Testis (tissue), 3 donors: Measurements from ENCODE around the gene SOX6. TPM values are rescaled to one million over a fixed set of nuclear protein-coding genes. Genes with fewer than 3 reads are reported as not detected.

Experiments used
- DNase-seq: peaks from one replicate; pipeline ENCODE4 v3.0.0-alpha.2; 2019
- H3K27ac ChIP-seq, 2 donors: fragments of 200-600 bp; sonication (generic); one replicate each; pipeline ENCODE4 v1.5.1; 2019
- H3K27me3 ChIP-seq: fragments of 200-600 bp; sonication (generic); one replicate; pipeline ENCODE4 v1.5.1; 2019
- H3K36me3 ChIP-seq: fragments of 200-600 bp; sonication (generic); one replicate; pipeline ENCODE4 v1.5.1; 2017; ENCODE audit warnings: low read depth; ENCODE audit errors: missing control alignments
- H3K4me1 ChIP-seq: fragments of 200-600 bp; sonication (generic); one replicate; pipeline ENCODE4 v1.5.1; 2019
- H3K4me3 ChIP-seq, 2 donors: fragments of 200-600 bp; sonication (generic); one replicate each; pipeline ENCODE4 v1.5.1; 2017 to 2019
- H3K9me3 ChIP-seq: fragments of 200-600 bp; sonication (generic); one replicate; pipeline ENCODE4 v1.5.1; 2017
- POLR2A ChIP-seq: fragments of 450-650 bp; IDR thresholded peaks from one replicate; pipeline ENCODE4 v1.6.1; 2017; ENCODE audit warnings: antibody characterized with exemption, mild to moderate bottlenecking, moderate library complexity
- WGBS, 2 donors: methylation state at CpG; one replicate each; pipeline ENCODE4 v1.1.5; 2018; 5-methylcytosine and 5-hydroxymethylcytosine counted together
- intact Hi-C: fragments of 100-400 bp; cut with DNase I; formaldehyde crosslinking; loops from one replicate; pipeline ENCODE4 v1.15.1; 2023; ENCODE audit warnings: low total_unique reads
- polyA plus RNA-seq: library from polyadenylated mRNA; stranded (reverse); fragments of 350-450 nt; fragmentation: Illumina TruSeq; extraction: RNeasy Lipid Tissue Mini Kit (QIAGEN cat#74804); gene quantifications from one replicate; pipeline ENCODE4 v1.2.3, GENCODE V29; 2014; ENCODE audit warnings: low read depth, low replicate concordance; ENCODE audit not compliant: insufficient read depth
- total RNA-seq, 2 donors: library from RNA; depleted of rRNA; stranded (reverse); fragments of >200 nt; gene quantifications; one replicate each; pipeline ENCODE4 v1.2.3, GENCODE V29; 2016
- TF ChIP-seq, protein P1 (sequence below), 3 experiments: fragments of 450-650 bp in 2 of 3; fragments of 200-600 bp in 1 of 3; sonication (generic) in 1 of 3; IDR thresholded peaks; one replicate each; pipeline ENCODE4 v1.5.1; 2016 to 2019; ENCODE audit warnings: antibody characterized with exemption in 3 of 3, mild to moderate bottlenecking in 2 of 3, moderate library complexity in 1 of 3

SOX6 gene
- total and polyA plus RNA-seq, 3 donors from 2014 or later = 39.6 to 74.0 (median 52.3) TPM

DNA sequence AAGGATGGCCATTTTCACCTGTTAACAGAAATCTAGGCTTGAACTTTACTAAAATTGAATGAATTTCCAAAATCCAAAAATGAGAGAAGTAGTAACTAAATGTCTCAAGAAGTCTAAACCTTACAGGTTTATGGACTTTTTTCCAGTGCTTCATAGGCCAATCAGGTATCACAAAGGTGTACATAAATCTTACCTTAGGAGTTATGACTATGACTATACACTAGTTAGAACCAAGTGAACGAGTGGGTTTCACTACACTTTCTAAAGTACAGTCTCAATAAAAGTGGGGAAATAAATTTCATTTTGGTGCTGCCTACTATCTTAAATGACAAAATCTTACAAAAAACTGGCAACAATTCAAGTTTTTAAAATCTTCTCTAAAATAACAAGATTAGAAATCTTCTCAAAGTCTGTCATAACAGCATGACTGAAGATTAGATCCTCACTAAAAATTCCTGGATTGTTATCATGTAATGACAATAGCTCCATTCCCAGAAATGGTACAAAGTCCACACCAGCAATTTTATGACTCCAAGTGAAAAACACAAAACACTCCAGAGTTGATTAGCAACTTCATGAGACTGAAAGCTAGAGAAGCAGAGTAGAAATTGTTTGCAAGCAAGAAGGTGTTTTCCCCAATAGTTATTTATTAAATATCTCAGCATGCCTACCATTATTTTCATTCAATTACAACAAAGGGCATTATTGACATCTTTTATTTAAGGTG, 20.9 kb downstream of the SOX6 start:
- Histone ChIP-seq H3K4me1 (no peaks in the 10 kb centered on the region), H3K36me3 (no peaks in the 10 kb centered on the region), H3K9me3 (no peaks in the 10 kb centered on the region), H3K27ac (no peak overlapping the region), H3K4me3 (no peak overlapping the region), H3K27me3 (no peaks in the 10 kb centered on the region)
- no peak for DNase-seq
- WGBS, 2 donors = 86 to 90% methylated on average over 1 of the region's 1 CpG
- intact Hi-C loops = no loop called here
- TF ChIP-seq, protein P1, sequence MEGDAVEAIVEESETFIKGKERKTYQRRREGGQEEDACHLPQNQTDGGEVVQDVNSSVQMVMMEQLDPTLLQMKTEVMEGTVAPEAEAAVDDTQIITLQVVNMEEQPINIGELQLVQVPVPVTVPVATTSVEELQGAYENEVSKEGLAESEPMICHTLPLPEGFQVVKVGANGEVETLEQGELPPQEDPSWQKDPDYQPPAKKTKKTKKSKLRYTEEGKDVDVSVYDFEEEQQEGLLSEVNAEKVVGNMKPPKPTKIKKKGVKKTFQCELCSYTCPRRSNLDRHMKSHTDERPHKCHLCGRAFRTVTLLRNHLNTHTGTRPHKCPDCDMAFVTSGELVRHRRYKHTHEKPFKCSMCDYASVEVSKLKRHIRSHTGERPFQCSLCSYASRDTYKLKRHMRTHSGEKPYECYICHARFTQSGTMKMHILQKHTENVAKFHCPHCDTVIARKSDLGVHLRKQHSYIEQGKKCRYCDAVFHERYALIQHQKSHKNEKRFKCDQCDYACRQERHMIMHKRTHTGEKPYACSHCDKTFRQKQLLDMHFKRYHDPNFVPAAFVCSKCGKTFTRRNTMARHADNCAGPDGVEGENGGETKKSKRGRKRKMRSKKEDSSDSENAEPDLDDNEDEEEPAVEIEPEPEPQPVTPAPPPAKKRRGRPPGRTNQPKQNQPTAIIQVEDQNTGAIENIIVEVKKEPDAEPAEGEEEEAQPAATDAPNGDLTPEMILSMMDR (IDR thresholded peaks at IDR 0.05) = no peak
- no peak for TF ChIP-seq POLR2A

DNA sequence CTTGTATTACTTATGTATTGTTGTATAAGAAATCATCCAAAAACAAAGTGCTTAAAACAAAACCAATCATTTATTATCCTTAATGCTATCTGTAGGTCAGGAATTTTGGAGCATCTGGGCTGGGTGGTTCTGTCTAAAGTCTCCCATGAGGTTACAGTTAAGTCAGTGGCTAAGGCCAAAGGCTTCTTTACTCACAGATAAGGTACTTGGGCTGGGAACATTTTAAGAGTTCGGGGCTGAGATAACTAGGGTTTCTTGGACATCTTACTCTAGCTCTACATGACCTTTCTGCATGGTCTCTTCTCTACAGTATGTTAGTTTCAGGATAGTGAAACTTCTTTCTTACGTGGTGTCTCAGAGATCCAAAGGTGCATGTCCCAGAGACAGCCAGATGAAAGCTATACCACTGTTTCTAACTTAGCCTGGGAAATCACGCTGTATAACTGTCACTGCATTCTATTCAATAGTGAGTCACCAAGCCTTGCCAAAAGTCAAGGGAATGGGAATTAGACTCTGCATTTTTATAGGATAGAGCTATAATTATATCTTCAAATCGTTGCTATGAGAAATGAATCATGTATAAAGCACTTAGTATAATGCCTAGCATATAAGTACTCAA, 29.6 kb downstream of the SOX6 start:
- no peaks in the 10 kb centered on the region for H3K36me3 ChIP-seq

DNA sequence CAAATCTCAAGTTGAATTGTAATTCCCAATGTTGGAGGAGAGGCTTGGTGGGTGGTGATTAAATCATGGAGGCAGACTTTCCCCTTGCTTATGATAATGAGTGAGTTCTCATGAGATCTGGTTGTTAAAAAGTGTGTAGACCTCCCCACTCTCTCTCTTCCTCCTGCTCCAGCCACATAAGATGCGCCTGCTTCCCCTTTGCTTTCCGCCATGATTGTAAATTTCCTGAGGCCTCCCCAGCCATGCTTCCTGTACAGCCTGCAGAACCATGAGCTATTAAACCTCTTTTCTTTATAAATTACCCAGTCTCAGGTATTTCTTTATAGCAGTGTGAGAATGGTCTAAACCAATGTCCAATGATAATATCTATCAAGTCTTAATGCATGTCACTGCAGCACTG, 34.2 kb downstream of the SOX6 start:
- intact Hi-C loops = no loop called here
- TF ChIP-seq, protein P1 (IDR thresholded peaks at IDR 0.05) = no peak
- no peak for TF ChIP-seq POLR2A
- no peaks in the 10 kb centered on the region for H3K27me3 ChIP-seq
- H3K9me3 ChIP-seq = no peaks in the 10 kb centered on the region
- no peak overlapping the region for H3K4me3 ChIP-seq
- DNase-seq = no peak
- no peaks in the 10 kb centered on the region for H3K36me3 ChIP-seq
- no peak overlapping the region for H3K27ac ChIP-seq
- no peaks in the 10 kb centered on the region for H3K4me1 ChIP-seq
- 91 to 95% methylated on average over 2 of the region's 2 CpGs for WGBS, 2 donors

More for the DNA sequence above, 29.6 kb downstream of the SOX6 start:
- DNase-seq = no peak
- Histone ChIP-seq H3K4me1 (no peaks in the 10 kb centered on the region), H3K4me3 (no peak overlapping the region), H3K27ac (no peak overlapping the region), H3K27me3 (no peaks in the 10 kb centered on the region), H3K9me3 (no peaks in the 10 kb centered on the region)
- intact Hi-C loops = no loop called here
- TF ChIP-seq, protein P1 (IDR thresholded peaks at IDR 0.05) = no peak
- TF ChIP-seq POLR2A = no peak
- WGBS, 2 donors = 75 to 76% methylated on average over 4 of the region's 4 CpGs

DNA sequence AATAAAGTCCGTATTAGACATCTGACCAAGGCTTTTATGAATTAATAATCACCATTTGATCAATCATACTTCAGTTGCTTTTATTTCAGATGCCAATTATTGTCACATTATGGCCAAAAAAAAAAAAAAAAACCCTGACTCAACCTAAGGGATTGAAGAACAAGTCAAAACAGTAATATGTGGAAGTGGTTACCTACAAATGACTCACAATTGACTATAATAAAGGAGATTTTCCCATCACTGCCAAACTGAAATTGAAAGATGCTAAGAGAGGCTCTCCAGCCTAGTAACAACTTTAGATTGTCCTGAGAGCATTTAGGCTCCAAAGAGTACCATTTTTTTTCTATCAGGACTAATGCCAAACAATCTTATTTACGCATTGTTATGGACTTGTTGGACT, 35.2 kb downstream of the SOX6 start:
- 88 to 89% methylated on average over 2 of the region's 2 CpGs for WGBS, 2 donors
- DNase-seq = no peak
- H3K36me3 ChIP-seq = no peaks in the 10 kb centered on the region
- no peak overlapping the region for H3K27ac ChIP-seq
- H3K4me1 ChIP-seq = no peaks in the 10 kb centered on the region
- intact Hi-C loops = no loop called here
- no peak for TF ChIP-seq POLR2A
- TF ChIP-seq, protein P1 (IDR thresholded peaks at IDR 0.05) = no peak
- no peak overlapping the region for H3K4me3 ChIP-seq
- H3K9me3 ChIP-seq = no peaks in the 10 kb centered on the region
- H3K27me3 ChIP-seq = no peaks in the 10 kb centered on the region

DNA sequence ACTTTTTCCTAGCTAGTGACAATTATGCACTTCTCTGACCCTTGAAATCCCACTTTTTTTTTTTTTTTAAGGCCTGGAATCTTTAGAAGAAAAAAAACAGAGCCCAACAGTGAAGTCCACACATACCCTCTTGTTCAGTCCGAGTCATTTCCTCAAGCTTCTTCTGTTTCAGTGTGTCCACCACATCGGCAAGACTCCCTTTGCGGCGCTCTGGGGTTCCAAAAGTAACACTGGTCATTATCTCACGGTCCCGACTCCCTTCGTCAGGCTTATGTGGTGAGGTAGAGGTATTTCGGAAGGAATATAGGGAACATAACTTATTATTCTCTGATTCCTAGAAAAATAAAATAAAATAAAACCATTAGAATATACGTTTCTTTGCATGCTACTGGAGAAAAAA, 38.0 kb downstream of the SOX6 start:
- Histone ChIP-seq H3K27ac (no peak overlapping the region), H3K4me1 (no peaks in the 10 kb centered on the region), H3K4me3 (no peak overlapping the region), H3K27me3 (no peaks in the 10 kb centered on the region), H3K36me3 (no peaks in the 10 kb centered on the region), H3K9me3 (no peaks in the 10 kb centered on the region)
- TF ChIP-seq, protein P1 (IDR thresholded peaks at IDR 0.05) = no peak
- no peak for TF ChIP-seq POLR2A
- no peak for DNase-seq
- intact Hi-C loops = no loop called here
- 91 to 92% methylated on average over 9 of the region's 9 CpGs for WGBS, 2 donors
